K562 (cell line): ENCODE measurements around the gene ARSK.

ENCODE experiments used
- EZH2 ChIP-seq: IDR thresholded peaks from 2 replicates; pipeline ENCODE4 v1.6.1; 2012; ENCODE audit warnings: low read depth, mild to moderate bottlenecking, inconsistent platforms, low read length, borderline replicate concordance
- KHSRP ChIP-seq: fragments of 450-650 bp; IDR thresholded peaks from 2 replicates; pipeline ENCODE4 v1.6.1; 2017
- RAD21 ChIP-seq, 2 experiments: fragments of 250-450 bp in 1 of 2; fragments of 450-650 bp in 1 of 2; sonication (Bioruptor Pico) in 1 of 2; formaldehyde crosslinking in 1 of 2; IDR thresholded peaks in 1 of 2; conservative IDR thresholded peaks in 1 of 2; 2 replicates each; pipeline versions ENCODE4 v1.4.0 to v1.8.0; 2020 to 2022; ENCODE audit warnings: mild to moderate bottlenecking in 2 of 2, moderate library complexity in 1 of 2
- SIX5 ChIP-seq, 2 experiments: IDR thresholded peaks; 2 replicates each; pipeline ENCODE4 v1.6.1; 2011; ENCODE audit warnings: low read length in 2 of 2, borderline replicate concordance in 1 of 2, low read depth in 1 of 2, mild to moderate bottlenecking in 1 of 2, moderate library complexity in 1 of 2; ENCODE audit not compliant: insufficient read depth in 1 of 2

DNA sequence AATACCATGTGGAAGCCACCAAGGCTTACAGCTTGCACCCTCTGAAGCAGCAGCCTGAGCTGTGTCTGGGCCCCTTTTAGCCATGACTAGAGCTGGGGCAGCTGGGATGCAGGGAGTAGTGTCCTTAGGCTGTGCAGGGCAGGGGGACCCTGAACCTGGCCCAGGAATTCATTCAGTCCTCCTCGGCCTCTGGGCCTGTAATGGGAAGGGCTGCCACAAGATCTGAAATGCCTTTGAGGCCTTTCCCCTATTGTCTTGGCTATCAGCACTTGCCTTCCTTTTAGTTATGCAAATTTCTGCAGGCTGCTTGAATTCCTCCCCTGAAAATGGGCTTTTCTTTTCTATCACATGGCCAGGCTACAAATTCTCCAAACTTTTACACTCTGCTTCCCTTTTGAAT lies 74.0 kb downstream of the ARSK start:
- TF ChIP-seq RAD21 (CRISPR knock-in tag; conservative IDR thresholded peaks at IDR 0.05 in 1 of 2, IDR thresholded peaks at IDR 0.05 in 1 of 2) (no peak), SIX5 (IDR thresholded peaks at IDR 0.05; ENCODE audit: borderline replicate concordance in 1 of 2, insufficient read depth in 1 of 2, low read depth in 1 of 2, low read length in 2 of 2) (no peak), EZH2 (no peak), KHSRP (no peak)
